GM19468 (cell line): ENCODE measurements around the gene FMO1.
"Not testable (repeated sequence)": the region's sequence is repeated elsewhere in the genome, so short reads cannot be mapped to it uniquely, and the experiment has no call there.

Experiments used
- ATAC-seq: cut with Tn5 transposase; IDR thresholded peaks from one replicate; pipeline ENCODE4 v1.9.1; 2021; ENCODE audit warnings: mild to moderate bottlenecking, moderate library complexity, moderate number of reproducible peaks; ENCODE audit not compliant: unreplicated experiment; ENCODE audit errors: extremely low read depth

The FMO1 gene

DNA sequence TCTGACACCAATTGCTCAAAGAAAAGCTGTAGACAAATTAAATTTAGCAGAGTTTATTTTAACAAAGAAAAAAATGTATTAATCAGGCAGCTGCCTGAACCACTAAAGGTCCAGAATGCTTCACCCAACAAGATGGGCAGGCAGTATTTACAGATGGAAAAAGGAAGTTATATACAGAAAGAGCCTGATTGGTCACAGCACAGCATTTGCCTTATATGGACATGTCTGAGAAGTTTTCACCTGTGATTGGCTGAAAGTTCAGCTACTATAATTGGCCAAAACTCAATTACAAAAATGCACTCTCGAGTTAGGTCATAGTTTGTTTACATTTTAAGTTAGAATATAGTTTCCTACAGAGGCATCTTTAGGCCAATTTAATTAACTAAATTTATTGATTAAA lies 15.1 kb upstream of the FMO1 start:
- ATAC-seq, result no peak

DNA sequence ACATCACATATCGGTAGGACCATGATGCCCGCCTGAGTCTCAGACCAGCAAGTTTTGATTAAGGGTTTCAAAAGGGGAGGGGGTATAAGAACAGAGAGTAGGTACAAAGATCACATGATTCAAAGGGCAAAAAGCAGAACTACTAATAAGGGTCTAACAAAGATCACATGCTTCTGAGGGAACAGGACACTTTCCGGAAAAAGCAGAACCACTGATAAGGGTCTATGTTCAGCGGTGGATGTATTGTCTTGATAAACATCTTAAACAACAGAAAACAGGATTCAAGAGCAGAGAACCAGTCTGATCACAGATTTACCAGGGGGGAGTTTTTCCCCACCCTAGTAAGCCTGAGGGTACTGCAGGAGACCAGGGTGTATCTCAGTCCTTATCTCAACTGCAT lies 12.1 kb upstream of the FMO1 start:
- not testable (repeated sequence) for ATAC-seq

DNA sequence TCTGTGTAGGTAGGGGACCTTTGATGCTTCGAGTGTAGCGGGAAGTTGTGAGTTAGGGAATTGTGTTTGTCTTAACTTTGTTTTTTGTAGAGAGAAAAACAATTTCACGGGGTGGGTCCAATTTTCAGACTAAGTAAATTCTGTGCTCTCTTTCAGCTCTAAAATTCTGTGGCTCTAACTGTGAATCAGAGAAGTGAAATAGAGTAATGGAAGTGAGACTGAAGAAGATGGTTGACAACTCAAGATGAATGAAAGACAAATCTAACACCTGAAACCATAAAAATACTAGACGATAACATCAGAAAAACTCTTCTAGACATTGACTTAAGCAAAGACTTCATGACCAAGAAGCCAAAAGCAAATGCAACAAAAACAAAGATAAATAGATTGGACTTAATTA lies 4.4 kb upstream of the FMO1 start:
- no peak for ATAC-seq

DNA sequence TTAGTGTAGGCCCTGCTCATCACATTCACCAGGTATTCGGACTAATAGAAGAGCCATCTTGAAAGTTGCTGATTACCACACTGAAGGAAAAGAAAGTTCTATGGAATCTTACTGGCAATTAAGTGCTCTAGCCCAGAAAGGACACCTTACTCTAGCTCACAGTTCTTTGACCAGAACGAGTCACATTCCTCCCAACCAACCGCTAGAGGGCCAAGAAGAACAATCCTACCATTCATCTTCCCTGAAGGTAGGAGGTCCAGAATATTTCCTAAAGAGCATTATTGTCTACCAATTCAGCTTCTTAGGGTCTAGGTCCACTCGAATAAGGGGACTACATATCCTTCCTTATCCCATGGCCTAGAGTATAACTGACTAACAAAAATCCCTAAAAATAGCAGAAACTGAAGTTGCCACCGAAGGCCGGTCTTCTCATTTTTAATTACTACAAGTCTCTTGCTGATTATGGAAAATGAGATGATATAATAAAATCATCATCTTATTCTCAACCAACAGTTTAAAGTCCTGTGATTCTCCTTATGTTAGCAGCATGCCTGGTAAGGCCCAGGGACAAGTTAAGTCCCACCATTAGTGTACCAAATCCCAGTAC lies 2.7 kb upstream of the FMO1 start:
- ATAC-seq, result peak; percentile 86

DNA sequence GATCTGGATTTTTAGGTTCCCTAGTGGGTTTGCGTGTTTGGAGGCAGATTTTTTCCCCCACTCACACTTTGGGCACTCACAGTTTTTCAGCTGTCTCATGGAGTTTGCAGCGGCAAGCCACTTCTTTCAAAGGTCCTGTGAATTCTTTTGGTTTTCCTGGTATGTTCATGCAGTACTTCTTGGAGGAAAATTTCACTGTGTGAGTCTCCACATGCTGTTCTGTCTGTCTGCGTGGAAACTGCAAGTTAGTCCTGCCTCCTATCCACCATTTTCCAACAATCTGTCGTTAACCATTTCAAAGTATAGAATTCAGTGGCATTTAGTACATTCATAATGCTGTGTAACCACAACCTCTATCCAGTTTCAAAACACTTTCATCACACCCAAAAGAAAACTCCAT lies 793 bp upstream of the FMO1 start:
- no peak for ATAC-seq

DNA sequence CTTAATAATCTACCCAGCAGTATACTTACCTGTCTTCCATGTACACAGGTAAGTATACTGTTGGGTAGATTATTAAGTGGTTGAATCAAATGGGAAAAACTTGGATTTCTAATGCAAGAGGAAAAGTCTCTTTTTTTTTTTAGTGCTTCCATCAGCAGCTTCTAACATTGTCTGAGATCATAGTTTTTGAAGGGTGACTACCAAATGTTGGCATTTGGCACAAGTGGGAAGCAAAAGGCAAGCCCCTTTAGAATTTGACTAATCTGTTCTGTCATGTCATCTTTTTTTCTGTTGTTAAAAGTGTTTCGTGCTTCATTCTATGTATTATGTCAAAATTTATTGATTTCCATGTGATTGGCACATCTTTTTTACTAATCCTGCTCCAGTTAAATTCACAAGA lies 547 bp downstream of the FMO1 start:
- ATAC-seq, result no peak

DNA sequence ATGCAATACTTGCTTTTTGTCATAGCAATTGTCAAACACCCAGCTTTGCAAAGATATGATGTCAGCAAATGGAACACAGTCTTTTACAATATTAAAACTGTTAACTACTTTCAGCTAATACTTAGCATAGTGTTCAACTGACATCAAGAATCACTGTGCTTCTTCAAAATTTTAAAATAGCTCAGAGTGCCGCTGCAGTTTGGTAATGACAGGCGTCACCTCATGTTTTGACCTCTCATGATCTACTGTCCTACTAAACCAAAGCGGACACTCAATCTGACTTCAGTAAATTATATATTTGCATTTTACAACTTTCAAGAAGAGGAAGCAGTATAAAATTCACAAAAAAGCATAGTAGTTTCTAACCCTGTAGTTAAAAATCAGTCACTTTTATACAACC lies 2.0 kb downstream of the FMO1 start:
- ATAC-seq, result no peak

DNA sequence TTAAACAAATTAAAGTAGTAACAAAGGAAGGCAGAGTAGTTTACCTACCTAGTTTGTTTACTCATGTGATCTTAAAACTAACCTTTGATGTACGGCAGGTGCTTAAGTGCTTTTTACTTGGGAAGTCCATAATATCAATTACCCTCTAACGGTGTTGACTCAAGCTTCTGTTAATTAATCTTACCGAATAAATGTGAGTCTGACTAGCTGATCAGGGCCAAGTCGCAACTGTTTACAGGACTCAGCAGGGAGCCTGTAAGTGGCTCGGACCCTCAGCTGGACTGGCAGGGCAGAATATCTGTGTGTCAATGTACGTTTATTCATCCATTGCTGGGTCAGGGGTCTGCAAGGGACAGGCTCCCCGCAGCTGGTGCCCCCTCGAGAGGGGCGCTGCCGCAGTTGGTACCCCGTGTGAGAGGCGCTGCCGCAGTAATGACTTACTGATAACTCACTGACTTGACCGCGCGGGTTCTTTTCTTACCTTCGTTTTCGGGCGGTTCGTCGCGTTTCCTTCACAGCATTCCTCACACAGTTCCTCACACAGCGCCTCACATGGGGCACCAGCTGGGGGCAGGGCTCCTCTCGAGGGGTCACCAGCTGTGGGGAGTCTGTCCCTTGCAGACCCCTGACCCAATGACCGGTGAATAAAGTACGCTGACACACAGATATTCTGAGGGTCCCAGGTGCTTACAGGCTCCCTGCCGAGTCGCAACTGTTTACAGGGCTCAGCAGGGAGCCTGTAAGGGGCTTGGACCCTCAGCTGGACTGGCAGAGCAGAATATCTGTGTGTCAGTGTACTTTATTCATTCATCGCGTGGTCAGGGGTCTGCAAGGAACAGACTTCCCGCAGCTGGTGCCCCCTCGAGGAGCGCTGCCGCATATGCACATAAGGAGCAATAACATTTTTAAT lies 3.0 kb downstream of the FMO1 start:
- ATAC-seq, result no peak

DNA sequence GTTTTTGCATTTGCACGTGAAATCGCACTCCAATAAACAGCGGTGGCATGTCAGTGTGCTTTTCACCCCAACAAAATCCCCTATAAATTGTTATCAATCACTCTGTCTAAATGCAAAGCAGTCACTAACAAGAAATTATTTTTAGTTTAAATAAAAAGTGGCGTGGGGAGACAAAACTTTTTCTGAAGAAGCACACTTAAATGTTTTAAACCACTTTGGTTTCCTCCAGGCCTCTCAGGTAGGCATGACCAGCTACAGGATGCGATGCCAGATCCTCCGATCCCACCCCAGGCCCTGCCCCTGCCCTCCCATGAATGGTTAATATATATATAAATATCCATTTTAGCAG lies 3.6 kb downstream of the FMO1 start:
- no peak for ATAC-seq

DNA sequence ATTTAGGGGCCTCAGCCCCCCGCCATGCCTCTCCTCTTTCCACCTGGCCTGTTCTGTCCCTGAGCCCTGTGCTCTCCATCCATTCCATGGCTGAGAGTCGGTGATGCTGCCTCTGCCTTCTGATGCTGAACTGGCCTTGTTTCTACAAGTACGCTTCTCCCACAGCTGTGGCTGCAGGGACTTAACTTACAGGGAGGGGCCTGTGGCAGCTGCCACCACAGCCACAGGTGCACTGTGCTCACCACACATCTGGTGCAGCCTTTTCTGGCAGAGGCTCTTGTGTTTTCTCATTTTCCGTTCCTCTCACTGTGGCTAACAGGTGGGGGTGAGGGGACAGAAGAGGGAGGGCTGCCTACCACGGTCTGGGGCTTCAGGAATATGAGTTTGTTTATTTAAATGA lies 4.2 kb downstream of the FMO1 start:
- ATAC-seq, result peak; percentile 94

DNA sequence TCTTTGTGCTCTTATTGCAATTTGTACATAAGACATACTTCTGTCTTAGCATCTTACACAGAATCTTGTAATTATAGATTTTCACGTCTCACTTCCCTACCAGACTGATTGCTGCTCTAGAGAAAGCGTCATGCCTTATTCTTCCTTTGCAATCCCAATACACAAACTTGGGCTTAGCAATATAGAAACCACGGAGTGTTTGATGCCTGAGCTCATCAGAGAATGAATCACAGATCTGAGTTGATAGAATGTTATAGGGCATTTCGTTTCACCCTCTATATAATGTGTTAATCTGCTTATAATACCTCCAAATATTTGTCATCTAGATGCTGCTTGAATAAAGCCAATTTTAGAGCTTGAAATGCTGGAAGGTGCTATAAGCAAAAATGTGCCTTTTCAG lies 6.6 kb downstream of the FMO1 start:
- ATAC-seq, result no peak

DNA sequence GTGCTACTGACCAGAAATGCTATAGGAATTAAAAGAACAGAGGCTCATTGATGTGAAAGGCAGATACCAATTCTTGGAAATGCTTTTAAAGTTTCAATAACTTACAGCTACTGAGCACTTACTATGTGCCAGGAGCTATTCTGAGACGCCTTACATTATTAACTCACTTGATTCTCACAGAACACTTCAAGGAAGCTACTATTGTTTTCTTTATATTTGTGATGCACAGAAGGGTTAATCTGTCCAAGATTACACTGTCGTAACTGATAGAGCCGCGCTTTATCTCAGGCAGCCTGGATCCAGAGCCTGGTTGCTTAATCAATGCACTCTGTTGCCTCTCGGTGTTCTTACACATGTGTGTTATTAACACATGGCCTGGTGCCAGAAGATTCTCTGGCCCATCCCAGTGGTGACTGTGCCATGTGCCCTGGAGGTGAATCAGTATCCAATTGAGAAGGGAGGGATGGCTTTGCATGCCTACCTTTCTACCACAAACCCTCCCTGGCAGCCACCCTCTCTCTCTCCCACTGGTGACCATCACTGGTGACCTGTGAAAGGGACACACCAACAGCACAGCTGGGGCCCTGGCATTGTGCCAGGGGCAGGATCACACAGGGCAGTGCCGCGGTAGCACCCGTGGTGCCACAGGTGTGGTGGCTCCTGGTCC lies 8.8 kb downstream of the FMO1 start:
- ATAC-seq, result no peak

DNA sequence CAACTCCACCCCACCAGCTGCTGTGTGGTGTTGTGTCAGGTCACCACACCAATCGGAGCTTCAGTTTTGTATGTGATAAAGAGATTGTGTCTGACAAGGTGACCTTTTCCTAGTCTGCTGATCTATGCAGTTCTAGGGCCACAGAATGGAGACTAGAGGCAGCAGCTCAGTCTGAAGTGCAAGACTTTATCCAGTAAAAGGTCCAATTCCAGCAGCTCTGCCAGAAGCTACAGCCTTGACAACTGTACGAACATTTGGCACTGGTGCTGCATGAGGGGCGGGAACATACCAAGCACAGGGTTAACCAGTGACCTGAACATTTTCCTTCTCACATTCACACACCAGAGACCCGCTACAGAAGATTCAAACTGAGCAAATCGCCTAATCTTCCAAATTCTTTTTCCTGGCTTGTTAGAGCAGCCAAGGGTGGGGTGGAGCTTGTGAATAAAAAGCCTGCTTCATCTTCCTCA lies 9.3 kb downstream of the FMO1 start:
- no peak for ATAC-seq

DNA sequence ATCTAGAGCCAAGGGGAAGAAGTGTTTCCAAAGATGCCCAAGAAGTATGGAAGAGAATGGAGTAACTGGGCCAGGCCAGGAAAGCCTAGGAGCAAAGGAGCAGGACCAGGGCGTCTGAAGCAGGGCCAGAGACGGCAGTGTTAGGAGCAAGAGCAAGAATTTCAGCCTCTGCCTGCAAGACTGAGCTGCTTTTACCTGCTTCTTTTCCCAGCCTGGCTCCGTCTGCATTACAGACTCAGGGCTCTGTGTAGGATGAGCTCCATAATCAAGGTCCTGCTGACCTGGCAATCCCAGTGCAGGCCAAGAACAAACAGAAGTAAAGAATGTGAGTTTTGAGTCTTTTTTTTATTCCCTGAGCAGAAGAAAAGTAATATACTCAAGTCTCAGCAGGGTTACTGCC lies 10.1 kb downstream of the FMO1 start:
- ATAC-seq, result no peak

DNA sequence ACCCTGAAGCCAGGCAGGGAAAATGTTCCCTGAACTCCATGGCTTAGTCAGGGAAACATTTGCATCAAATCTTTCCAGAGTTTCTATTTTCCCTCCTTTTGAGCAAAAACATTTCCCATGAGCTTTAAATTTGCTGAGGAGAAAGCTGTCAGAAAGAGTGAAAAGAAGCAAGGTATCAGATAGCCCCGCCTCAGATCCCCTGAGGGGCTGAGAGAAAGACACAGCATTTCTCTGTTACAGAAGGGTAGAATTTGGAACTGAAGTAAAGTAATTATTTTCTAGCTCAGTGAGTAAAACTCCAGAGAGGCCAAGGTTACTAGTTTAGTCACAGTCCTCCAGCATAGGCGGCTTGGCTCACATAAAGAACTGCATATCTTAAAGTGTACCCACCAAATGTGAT lies 10.6 kb downstream of the FMO1 start:
- ATAC-seq, result no peak

DNA sequence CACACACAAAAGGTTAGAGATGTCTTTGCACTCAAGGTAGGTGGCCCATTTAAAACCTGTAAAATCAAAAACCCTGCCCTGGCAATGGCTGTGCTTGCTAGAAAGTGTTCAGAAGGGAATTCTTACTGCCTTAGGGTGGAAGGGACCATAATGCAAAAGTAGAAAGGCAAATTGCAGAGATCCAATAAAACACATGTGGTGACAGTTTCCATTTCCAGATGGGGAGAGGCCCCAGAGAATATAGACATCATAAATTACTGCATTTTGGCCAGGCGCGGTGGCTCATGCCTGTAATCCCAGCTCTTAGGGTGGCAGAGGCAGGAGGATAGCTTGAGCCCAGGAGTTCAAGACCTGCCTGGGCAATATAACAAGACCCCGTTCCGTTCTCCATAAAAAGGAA lies 13.0 kb downstream of the FMO1 start:
- no peak for ATAC-seq

DNA sequence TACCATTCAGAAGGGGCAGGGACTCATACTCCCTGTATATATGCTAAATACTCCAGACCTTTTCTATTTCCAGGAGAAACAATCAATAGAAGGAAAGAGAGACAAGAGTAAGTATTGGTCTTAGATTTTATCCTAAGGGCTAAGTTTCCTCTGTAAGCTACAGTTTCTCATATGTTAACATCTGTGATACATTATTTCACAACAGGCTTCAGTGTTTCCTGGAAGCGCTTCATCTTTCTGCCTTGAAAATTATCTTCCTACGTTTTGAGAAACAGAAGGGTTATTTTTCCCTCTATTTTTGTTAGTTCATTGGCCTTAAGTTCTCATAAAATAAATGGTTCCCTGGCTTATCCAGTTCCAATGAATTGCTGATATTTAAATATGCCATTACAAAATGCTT lies 15.6 kb downstream of the FMO1 start:
- ATAC-seq, result no peak

DNA sequence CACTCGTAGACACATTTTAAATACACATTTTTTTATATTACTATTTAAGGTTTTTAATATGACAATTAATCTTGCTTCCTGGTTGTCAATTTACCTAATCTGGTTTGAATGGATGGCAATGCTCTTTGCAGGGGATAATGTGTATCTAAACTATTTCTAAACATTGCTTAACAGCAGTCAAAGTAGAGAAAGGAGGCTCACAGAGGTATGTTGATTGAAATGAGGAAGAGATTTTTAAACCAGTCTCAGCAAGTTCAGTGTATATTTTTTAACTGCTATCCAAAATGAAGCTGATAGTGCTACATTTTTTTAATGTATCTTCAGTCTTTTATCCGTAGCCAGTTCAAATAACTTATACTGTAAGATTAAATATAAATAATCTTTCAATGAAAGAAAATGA lies 17.4 kb downstream of the FMO1 start:
- no peak for ATAC-seq

DNA sequence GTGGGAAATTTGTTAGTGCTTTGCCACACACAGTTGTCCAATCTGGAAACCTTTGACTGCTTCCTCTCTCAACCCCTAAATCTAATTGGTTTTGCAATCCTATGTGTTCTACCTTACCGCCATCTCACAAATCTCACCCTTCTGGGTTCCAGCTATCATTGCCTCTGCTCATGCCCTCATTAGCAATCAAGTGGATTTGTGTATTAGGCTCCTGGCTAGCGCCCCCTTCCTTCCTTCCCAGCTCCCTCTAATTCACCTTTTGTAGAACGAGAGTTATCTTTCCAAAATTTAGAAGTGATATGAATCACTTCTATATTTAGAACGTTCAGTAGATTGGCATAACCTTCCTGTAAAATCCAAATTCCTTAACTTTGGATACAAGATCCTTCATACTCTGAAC lies 18.6 kb downstream of the FMO1 start:
- no peak for ATAC-seq

DNA sequence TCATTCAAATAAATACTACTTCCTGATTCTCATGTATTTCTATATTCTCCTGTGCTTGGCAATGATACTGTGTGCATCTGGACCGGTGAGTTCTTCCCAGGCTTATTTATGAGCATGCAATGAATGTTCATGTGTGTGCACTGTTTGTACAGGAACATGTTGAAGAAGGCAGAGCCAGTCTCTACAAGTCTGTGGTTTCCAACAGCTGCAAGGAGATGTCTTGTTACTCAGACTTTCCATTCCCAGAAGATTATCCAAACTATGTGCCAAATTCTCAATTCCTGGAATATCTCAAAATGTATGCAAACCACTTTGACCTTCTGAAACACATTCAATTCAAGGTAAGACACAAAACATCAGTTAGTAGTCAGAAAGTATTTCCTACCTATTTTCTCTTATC lies 19.1 kb downstream of the FMO1 start:
- no peak for ATAC-seq

DNA sequence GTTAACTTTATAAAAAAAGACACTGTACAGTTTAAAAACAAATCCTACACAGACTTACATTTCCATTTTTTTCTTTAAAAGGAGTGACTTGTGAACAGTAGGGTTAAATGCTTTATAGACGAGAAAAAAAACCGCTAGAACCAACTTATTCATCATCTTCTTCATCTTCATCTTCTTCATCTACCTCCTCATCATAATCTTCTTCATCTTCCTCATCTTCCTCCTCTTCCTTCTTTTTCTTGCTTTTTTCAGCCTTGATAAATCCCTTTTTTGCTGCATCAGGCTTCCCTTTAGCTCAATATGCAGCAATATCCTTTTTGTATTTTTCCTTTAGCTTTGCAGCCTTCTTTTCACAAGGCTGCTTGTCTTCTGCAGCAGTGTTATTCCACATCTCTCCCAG lies 22.5 kb downstream of the FMO1 start:
- ATAC-seq, result no peak
